Measurements from ENCODE around the gene LAMB4.

Gene LAMB4

GRCh38 chr7:108078211-108078673 is 51.9 kb downstream of the LAMB4 start:
- no peak overlapping the region for H3K4me2 ChIP-seq (ENCODE audit: low read length)

GRCh38 chr7:108077709-108078108 is 52.5 kb downstream of the LAMB4 start:
- Histone ChIP-seq H3K9me3 (ENCODE audit: low read length) (no peaks in the 10 kb centered on the region), H4K20me1 (ENCODE audit: insufficient read depth, low read length) (no peaks in the 10 kb centered on the region), H3K4me1 (ENCODE audit: insufficient read depth, low read length, severe bottlenecking) (no peaks in the 10 kb centered on the region), H3K9ac (ENCODE audit: low read length) (no peak overlapping the region), H3K4me2 (ENCODE audit: low read length) (no peak overlapping the region), H3K36me3 (ENCODE audit: insufficient read depth, low read length) (no peaks in the 10 kb centered on the region), H3K79me2 (ENCODE audit: insufficient read depth, low read length) (no peaks in the 10 kb centered on the region), H3F3A (ENCODE audit: insufficient read depth, low read length) (no peaks in the 10 kb centered on the region), H3K4me3 (ENCODE audit: low read depth, low read length, poor library complexity, severe bottlenecking) (no peak overlapping the region), H2AFZ (ENCODE audit: low read length) (no peak overlapping the region), H3K27ac (ENCODE audit: low read depth, low read length, poor library complexity, severe bottlenecking) (no peak overlapping the region), H3K9me2 (ENCODE audit: low read depth, low read length) (no peaks in the 10 kb centered on the region), H3K27me3 (ENCODE audit: insufficient read depth, low read length) (no peaks in the 10 kb centered on the region)
- no peak for TF ChIP-seq CTCF (IDR thresholded peaks at IDR 0.05; ENCODE audit: low read length)
- no peak for TF ChIP-seq EZH2 (IDR thresholded peaks at IDR 0.05; ENCODE audit: borderline replicate concordance, low read length)

More at GRCh38 chr7:108078211-108078673, 51.9 kb downstream of the LAMB4 start:
- no peaks in the 10 kb centered on the region for H3K36me3 ChIP-seq (ENCODE audit: insufficient read depth, low read length)
- H3K9me2 ChIP-seq (ENCODE audit: low read depth, low read length) = no peaks in the 10 kb centered on the region
- H4K20me1 ChIP-seq (ENCODE audit: insufficient read depth, low read length) = no peaks in the 10 kb centered on the region
- no peak overlapping the region for H3K9ac ChIP-seq (ENCODE audit: low read length)
- H3K9me3 ChIP-seq (ENCODE audit: low read length) = no peaks in the 10 kb centered on the region
- no peaks in the 10 kb centered on the region for H3K27me3 ChIP-seq (ENCODE audit: insufficient read depth, low read length)
- H3F3A ChIP-seq (ENCODE audit: insufficient read depth, low read length) = no peaks in the 10 kb centered on the region
- no peaks in the 10 kb centered on the region for H3K4me1 ChIP-seq (ENCODE audit: insufficient read depth, low read length, severe bottlenecking)
- no peaks in the 10 kb centered on the region for H3K79me2 ChIP-seq (ENCODE audit: insufficient read depth, low read length)
- H2AFZ ChIP-seq (ENCODE audit: low read length) = no peak overlapping the region
- H3K27ac ChIP-seq (ENCODE audit: low read depth, low read length, poor library complexity, severe bottlenecking) = no peak overlapping the region
- TF ChIP-seq CTCF (IDR thresholded peaks at IDR 0.05; ENCODE audit: low read length) (no peak), EZH2 (IDR thresholded peaks at IDR 0.05; ENCODE audit: borderline replicate concordance, low read length) (no peak)
- H3K4me3 ChIP-seq (ENCODE audit: low read depth, low read length, poor library complexity, severe bottlenecking) = no peak overlapping the region

- Histone ChIP-seq H3K4me2 (ENCODE audit: low read length) (no peak overlapping the region), H3K9me2 (ENCODE audit: low read depth, low read length) (no peaks in the 10 kb centered on the region), H4K20me1 (ENCODE audit: insufficient read depth, low read length) (no peaks in the 10 kb centered on the region), H3K27me3 (ENCODE audit: insufficient read depth, low read length) (no peaks in the 10 kb centered on the region), H3K79me2 (ENCODE audit: insufficient read depth, low read length) (no peaks in the 10 kb centered on the region), H3F3A (ENCODE audit: insufficient read depth, low read length) (no peaks in the 10 kb centered on the region), H3K36me3 (ENCODE audit: insufficient read depth, low read length) (no peaks in the 10 kb centered on the region), H3K4me3 (ENCODE audit: low read depth, low read length, poor library complexity, severe bottlenecking) (no peak overlapping the region), H3K4me1 (ENCODE audit: insufficient read depth, low read length, severe bottlenecking) (no peaks in the 10 kb centered on the region), H3K27ac (ENCODE audit: low read depth, low read length, poor library complexity, severe bottlenecking) (no peak overlapping the region), H3K9me3 (ENCODE audit: low read length) (no peaks in the 10 kb centered on the region), H2AFZ (ENCODE audit: low read length) (no peak overlapping the region), H3K9ac (ENCODE audit: low read length) (no peak overlapping the region)
- TF ChIP-seq CTCF (IDR thresholded peaks at IDR 0.05; ENCODE audit: low read length) = no peak
- TF ChIP-seq EZH2 (IDR thresholded peaks at IDR 0.05; ENCODE audit: borderline replicate concordance, low read length) = no peak
Measured at GRCh38 chr7:108076156-108076555, 54.0 kb downstream of the LAMB4 start.

All from OCI-LY1 (cell line).